22Rv1 (cell line): ENCODE measurements around the gene GGCX.

ENCODE experiments used
- ZFX ChIP-seq: fragments of 450-650 bp; IDR thresholded peaks from 2 replicates; pipeline ENCODE4 v1.6.1; 2017; ENCODE audit warnings: antibody characterized with exemption, borderline replicate concordance
- TF ChIP-seq, protein P1 (sequence below): fragments of 450-650 bp; IDR thresholded peaks from 2 replicates; pipeline ENCODE4 v1.5.1; 2017; ENCODE audit warnings: mild to moderate bottlenecking

DNA sequence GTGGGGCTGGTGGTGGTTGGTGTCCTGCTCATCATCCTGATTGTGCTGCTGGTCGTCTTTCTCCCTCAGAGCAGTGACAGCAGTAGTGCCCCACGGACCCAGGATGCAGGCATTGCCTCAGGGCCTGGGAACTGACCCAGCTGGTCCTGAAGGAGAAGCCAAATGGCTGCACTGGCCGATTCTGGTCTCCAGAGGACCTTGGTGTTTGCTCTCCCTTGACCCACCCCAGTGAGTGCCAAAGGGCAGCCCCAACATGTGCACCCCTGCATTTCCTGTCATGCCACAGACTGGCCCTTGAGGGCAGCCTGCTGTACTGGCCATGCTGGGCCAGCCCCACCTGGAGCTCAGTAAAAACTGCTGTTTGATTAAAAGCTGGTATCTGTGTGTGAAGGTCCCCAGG is 31.7 kb upstream of the GGCX start:
- TF ChIP-seq, protein P1, sequence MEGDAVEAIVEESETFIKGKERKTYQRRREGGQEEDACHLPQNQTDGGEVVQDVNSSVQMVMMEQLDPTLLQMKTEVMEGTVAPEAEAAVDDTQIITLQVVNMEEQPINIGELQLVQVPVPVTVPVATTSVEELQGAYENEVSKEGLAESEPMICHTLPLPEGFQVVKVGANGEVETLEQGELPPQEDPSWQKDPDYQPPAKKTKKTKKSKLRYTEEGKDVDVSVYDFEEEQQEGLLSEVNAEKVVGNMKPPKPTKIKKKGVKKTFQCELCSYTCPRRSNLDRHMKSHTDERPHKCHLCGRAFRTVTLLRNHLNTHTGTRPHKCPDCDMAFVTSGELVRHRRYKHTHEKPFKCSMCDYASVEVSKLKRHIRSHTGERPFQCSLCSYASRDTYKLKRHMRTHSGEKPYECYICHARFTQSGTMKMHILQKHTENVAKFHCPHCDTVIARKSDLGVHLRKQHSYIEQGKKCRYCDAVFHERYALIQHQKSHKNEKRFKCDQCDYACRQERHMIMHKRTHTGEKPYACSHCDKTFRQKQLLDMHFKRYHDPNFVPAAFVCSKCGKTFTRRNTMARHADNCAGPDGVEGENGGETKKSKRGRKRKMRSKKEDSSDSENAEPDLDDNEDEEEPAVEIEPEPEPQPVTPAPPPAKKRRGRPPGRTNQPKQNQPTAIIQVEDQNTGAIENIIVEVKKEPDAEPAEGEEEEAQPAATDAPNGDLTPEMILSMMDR, result no peak
- no peak for TF ChIP-seq ZFX
